ENCODE data around the gene MS4A4E. TPM values are rescaled to one million over a fixed set of nuclear protein-coding genes. Genes with fewer than 3 reads are reported as not detected.

The MS4A4E gene
- total RNA-seq, 1 donor from 2014 or later, result not detected

GRCh38 chr11:60183591-60184205 is 59.2 kb downstream of the MS4A4E start:
- no peaks in the 10 kb centered on the region for H3K27me3 Mint-ChIP-seq
- no peak overlapping the region for H3K4me3 Mint-ChIP-seq (ENCODE audit: low read depth)
- peaks cover 11% of the 10 kb centered on the region for H3K9me3 Mint-ChIP-seq (ENCODE audit: low read depth)
- TF ChIP-seq CTCF (IDR thresholded peaks at IDR 0.05; ENCODE audit: unreplicated experiment), result no peak
- peaks cover 3% of the 10 kb centered on the region for H3K36me3 Mint-ChIP-seq (ENCODE audit: insufficient read depth)
- no peak for DNase-seq (ENCODE audit: low spot score, unreplicated experiment)
- H3K4me1 Mint-ChIP-seq (ENCODE audit: low read depth), result peaks cover 4% of the 10 kb centered on the region
- no peak overlapping the region for H3K27ac Mint-ChIP-seq

- no peak within 1 kb of the TSS for H3K27ac Mint-ChIP-seq
- peaks cover 3% of the 10 kb centered on the region for H3K36me3 Mint-ChIP-seq (ENCODE audit: insufficient read depth)
- DNase-seq (ENCODE audit: low spot score, unreplicated experiment), result no peak
- H3K4me3 Mint-ChIP-seq (ENCODE audit: low read depth), result no peak within 1 kb of the TSS
- no peak for TF ChIP-seq CTCF (IDR thresholded peaks at IDR 0.05; ENCODE audit: unreplicated experiment)
- no peaks in the 10 kb centered on the region for H3K27me3 Mint-ChIP-seq
- H3K9me3 Mint-ChIP-seq (ENCODE audit: low read depth), result peaks cover 11% of the 10 kb centered on the region
- H3K4me1 Mint-ChIP-seq (ENCODE audit: low read depth), result peaks cover 4% of the 10 kb centered on the region
These were observed 60.2 kb downstream of the MS4A4E start, which contains the start of gene MS4A6A for GRCh38 chr11:60182541-60183330. MS4A6A (minus strand) TSS chr11:60183083; CDS start chr11:60181727, 1,356 bp downstream.

- Mint-ChIP-seq H3K9me3 (ENCODE audit: low read depth) (no peaks in the 10 kb centered on the region), H3K27me3 (no peaks in the 10 kb centered on the region), H3K4me3 (ENCODE audit: low read depth) (no peak overlapping the region), H3K27ac (no peak overlapping the region), H3K36me3 (ENCODE audit: insufficient read depth) (no peaks in the 10 kb centered on the region), H3K4me1 (ENCODE audit: low read depth) (no peaks in the 10 kb centered on the region)
- DNase-seq (ENCODE audit: low spot score, unreplicated experiment), result no peak
- TF ChIP-seq CTCF (IDR thresholded peaks at IDR 0.05; ENCODE audit: unreplicated experiment), result no peak
These were observed 67.1 kb downstream of the MS4A4E start for GRCh38 chr11:60175860-60176275.

- Mint-ChIP-seq H3K27me3 (no peaks in the 10 kb centered on the region), H3K4me3 (ENCODE audit: low read depth) (no peak overlapping the region), H3K27ac (no peak overlapping the region), H3K4me1 (ENCODE audit: low read depth) (peaks cover under 1% of the 10 kb centered on the region), H3K36me3 (ENCODE audit: insufficient read depth) (no peaks in the 10 kb centered on the region), H3K9me3 (ENCODE audit: low read depth) (peaks cover 17% of the 10 kb centered on the region)
- TF ChIP-seq CTCF (IDR thresholded peaks at IDR 0.05; ENCODE audit: unreplicated experiment), result no peak
- no peak for DNase-seq (ENCODE audit: low spot score, unreplicated experiment)
These were observed 70.9 kb downstream of the MS4A4E start for GRCh38 chr11:60172011-60172410.

- DNase-seq (ENCODE audit: low spot score, unreplicated experiment), result no peak
- Mint-ChIP-seq H3K9me3 (ENCODE audit: low read depth) (peaks cover 20% of the 10 kb centered on the region), H3K27me3 (no peaks in the 10 kb centered on the region), H3K27ac (no peak overlapping the region), H3K36me3 (ENCODE audit: insufficient read depth) (no peaks in the 10 kb centered on the region), H3K4me3 (ENCODE audit: low read depth) (no peak overlapping the region), H3K4me1 (ENCODE audit: low read depth) (peaks cover 2% of the 10 kb centered on the region)
- no peak for TF ChIP-seq CTCF (IDR thresholded peaks at IDR 0.05; ENCODE audit: unreplicated experiment)
These were observed 72.4 kb downstream of the MS4A4E start for GRCh38 chr11:60170566-60170965.
